Transverse colon (tissue), 4 donors: Measurements from ENCODE around the gene BRD8. TPM values are rescaled to one million over a fixed set of nuclear protein-coding genes. Genes with fewer than 3 reads are reported as not detected.
"Not testable (repeated sequence)": the region's sequence is repeated elsewhere in the genome, so short reads cannot be mapped to it uniquely, and the experiment has no call there.

Source experiments
- DNase-seq: peaks from one replicate; pipeline ENCODE4 v3.0.0-alpha.2; 2019
- H3K27ac ChIP-seq, 4 donors: fragments of 200-600 bp; sonication (generic); 2 replicates each; pipeline ENCODE4 v1.5.1; 2016 to 2018; ENCODE audit warnings: inconsistent platforms in 4 of 4
- H3K27me3 ChIP-seq: fragments of 200-600 bp; sonication (generic); 2 replicates; pipeline ENCODE4 v1.5.1; 2017; ENCODE audit warnings: inconsistent platforms
- H3K36me3 ChIP-seq, 4 donors: fragments of 200-600 bp; sonication (generic); 2 replicates each; pipeline ENCODE4 v1.5.1; 2017 to 2019; ENCODE audit warnings: inconsistent platforms in 4 of 4
- H3K4me1 ChIP-seq, 4 donors: fragments of 200-600 bp; sonication (generic); 2 replicates each; pipeline ENCODE4 v1.5.1; 2017 to 2020; ENCODE audit warnings: inconsistent platforms in 4 of 4
- H3K4me3 ChIP-seq, 4 donors: fragments of 200-600 bp; sonication (generic); 1 replicate in 1 of 4; 2 replicates in 3 of 4; pipeline versions ENCODE4 v1.5.1 to v1.6.1; 2017 to 2019; ENCODE audit warnings: inconsistent platforms in 4 of 4
- H3K9me3 ChIP-seq, 2 donors: fragments of 200-600 bp; sonication (generic); 2 replicates each; pipeline ENCODE4 v1.5.1; 2017 to 2019; ENCODE audit warnings: inconsistent platforms in 2 of 2
- CTCF ChIP-seq, 5 experiments: fragments of 200-600 bp in 3 of 5; fragments of 450-650 bp in 2 of 5; sonication (generic) in 3 of 5; IDR thresholded peaks; 1 replicate in 2 of 5; 2 replicates in 3 of 5; pipeline ENCODE4 v1.5.1; 2016 to 2017; ENCODE audit warnings: antibody characterized with exemption in 5 of 5, inconsistent platforms in 3 of 5, mild to moderate bottlenecking in 2 of 5, moderate library complexity in 1 of 5
- EP300 ChIP-seq: sonication (generic); formaldehyde crosslinking; IDR thresholded peaks from one replicate; pipeline ENCODE4 v1.6.1; 2017; ENCODE audit warnings: antibody characterized with exemption, low read depth
- POLR2A ChIP-seq: fragments of 450-650 bp; IDR thresholded peaks from one replicate; pipeline ENCODE4 v1.6.1; 2016; ENCODE audit warnings: antibody characterized with exemption, mild to moderate bottlenecking, moderate library complexity
- POLR2AphosphoS5 ChIP-seq, 3 donors: sonication (generic); formaldehyde crosslinking; IDR thresholded peaks; one replicate each; pipeline ENCODE4 v1.6.1; 2016; ENCODE audit warnings: antibody characterized with exemption in 3 of 3
- WGBS, 2 donors: methylation state at CpG; one replicate each; pipeline ENCODE4 v1.1.5; 2018; ENCODE audit warnings: low coverage in 1 of 2; 5-methylcytosine and 5-hydroxymethylcytosine counted together
- in situ Hi-C, 4 donors: fragments of 200-750 bp; cut with MboI; loops; one replicate each; pipeline versions ENCODE4 v1.15.0 to v1.15.1; 2017; ENCODE audit warnings: low sequenced_read_pairs in 3 of 4, low pct_ligation_motif_present in 1 of 4, low pct_unique_long_range_greater_than_20kb in 1 of 4
- intact Hi-C: fragments of 100-400 bp; cut with DNase I; formaldehyde crosslinking; loops from one replicate; pipeline ENCODE4 v1.15.1; 2023; ENCODE audit warnings: low total_unique reads
- total RNA-seq, 4 donors: library from RNA; depleted of rRNA; stranded (reverse); fragments of >200 nt; gene quantifications; one replicate each; pipeline ENCODE4 v1.1.0, GENCODE V29; 2016

Gene BRD8
- total RNA-seq, 4 donors from 2014 or later: 31.0 to 168 (median 47.7) TPM

- intact Hi-C loops: no loop called here
- no peaks in the 10 kb centered on the region for H3K9me3 ChIP-seq
- no peak for DNase-seq
- no peak overlapping the region for H3K4me3 ChIP-seq
- peaks cover 0 to 79% (median 38%) of the 10 kb centered on the region in 4 donors for H3K36me3 ChIP-seq
- in situ Hi-C loops: no loop called here
- TF ChIP-seq EP300: no peak
- no peak for TF ChIP-seq POLR2AphosphoS5 (IDR thresholded peaks at IDR 0.05)
- no peak for TF ChIP-seq CTCF (IDR thresholded peaks at IDR 0.05)
- no peak for TF ChIP-seq POLR2A
- H3K27ac ChIP-seq: no peak overlapping the region
- H3K4me1 ChIP-seq: no peaks in the 10 kb centered on the region
- WGBS, 2 donors: 95 to 100% methylated on average over 2 to 5 of the region's 5 CpGs
- no peaks in the 10 kb centered on the region for H3K27me3 ChIP-seq
These were observed 18.8 kb downstream of the BRD8 start for GRCh38 chr5:138159666-138160065.

GRCh38 chr5:138157626-138158025 lies 20.8 kb downstream of the BRD8 start:
- Histone ChIP-seq H3K27me3 (no peaks in the 10 kb centered on the region), H3K4me3 (no peak overlapping the region), H3K4me1 (no peaks in the 10 kb centered on the region), H3K9me3 (no peaks in the 10 kb centered on the region), H3K36me3 (peaks cover 0 to 59% (median 28%) of the 10 kb centered on the region in 4 donors), H3K27ac (no peak overlapping the region)
- no peak for TF ChIP-seq POLR2AphosphoS5 (IDR thresholded peaks at IDR 0.05)
- TF ChIP-seq EP300: no peak
- no peak for TF ChIP-seq POLR2A
- no peak for TF ChIP-seq CTCF (IDR thresholded peaks at IDR 0.05)
- intact Hi-C loops (no loop called here), in situ Hi-C loops (no loop called here)
- DNase-seq: no peak
- WGBS, 2 donors: 94% methylated on average over 1 of the region's 1 CpG; no CpG with 5 or more reads in 1 of the 2 donors

- 96 to 100% methylated on average over 6 to 9 of the region's 9 CpGs for WGBS, 2 donors
- intact Hi-C loops: not testable (repeated sequence)
- H3K36me3 ChIP-seq: peaks cover 0 to 43% (median 19%) of the 10 kb centered on the region in 4 donors
These were observed 22.5 kb downstream of the BRD8 start for GRCh38 chr5:138155977-138156376.

GRCh38 chr5:138149530-138149929 lies 28.9 kb downstream of the BRD8 start:
- in situ Hi-C loops (loop anchor here in 1 of 4 donors (25.0 kb wide), 1 partner anchor 362 kb away; no protein-coding TSS in a partner anchor), intact Hi-C loops (no loop called here)
- Histone ChIP-seq H3K9me3 (no peaks in the 10 kb centered on the region), H3K27me3 (no peaks in the 10 kb centered on the region), H3K4me1 (peaks cover 0 to 4% (median 0%) of the 10 kb centered on the region in 4 donors), H3K4me3 (no peak overlapping the region), H3K36me3 (no peaks in the 10 kb centered on the region), H3K27ac (no peak overlapping the region)
- DNase-seq: no peak
- TF ChIP-seq CTCF (IDR thresholded peaks at IDR 0.05) (no peak), POLR2AphosphoS5 (IDR thresholded peaks at IDR 0.05) (no peak), POLR2A (no peak), EP300 (no peak)
- 53% methylated on average over 3 of the region's 3 CpGs for WGBS, 2 donors

More at GRCh38 chr5:138155977-138156376, 22.5 kb downstream of the BRD8 start:
- H3K4me3 ChIP-seq, DNase-seq, H3K27me3 ChIP-seq, H3K4me1 ChIP-seq, H3K9me3 ChIP-seq, in situ Hi-C loops, H3K27ac ChIP-seq: not testable (repeated sequence)

- DNase-seq: peak; percentile 27
- H3K4me1 ChIP-seq: peaks cover 0 to 4% (median 0%) of the 10 kb centered on the region in 4 donors
- H3K27me3 ChIP-seq: no peaks in the 10 kb centered on the region
- H3K36me3 ChIP-seq: no peaks in the 10 kb centered on the region
- TF ChIP-seq POLR2A: no peak
- TF ChIP-seq CTCF (IDR thresholded peaks at IDR 0.05): no peak
- TF ChIP-seq EP300: no peak
- TF ChIP-seq POLR2AphosphoS5 (IDR thresholded peaks at IDR 0.05): no peak
- H3K27ac ChIP-seq: no peak overlapping the region
- intact Hi-C loops: no loop called here
- H3K4me3 ChIP-seq: no peak overlapping the region
- 50% methylated on average over 1 of the region's 1 CpG; no CpG with 5 or more reads in 1 of the 2 donors for WGBS, 2 donors
- in situ Hi-C loops: loop anchor here in 1 of 4 donors (25.0 kb wide), 1 partner anchor 362 kb away; no protein-coding TSS in a partner anchor
- no peaks in the 10 kb centered on the region for H3K9me3 ChIP-seq
These were observed 29.6 kb downstream of the BRD8 start for GRCh38 chr5:138148811-138149210.

GRCh38 chr5:138143578-138143977 lies 34.9 kb downstream of the BRD8 start:
- H3K27ac ChIP-seq, DNase-seq, H3K36me3 ChIP-seq, H3K4me3 ChIP-seq, intact Hi-C loops, H3K27me3 ChIP-seq, H3K9me3 ChIP-seq: not testable (repeated sequence)
- 95 to 97% methylated on average over 5 to 6 of the region's 6 CpGs for WGBS, 2 donors
- in situ Hi-C loops: loop anchor here in 1 of 4 donors (25.0 kb wide), 1 partner anchor 356 kb away; no protein-coding TSS in a partner anchor
- peaks cover 0 to 11% (median 2%) of the 10 kb centered on the region in 4 donors for H3K4me1 ChIP-seq
